Fibroblast of peridontal ligament (primary cell): ENCODE measurements around the gene STK11IP.

ENCODE experiments used
- DNase-seq: peaks from one replicate; pipeline ENCODE4 v3.0.0-alpha.2; 2010; ENCODE audit errors: extremely low read depth

STK11IP gene

GRCh38 chr2:219563271-219563928 is 34.3 kb upstream of the STK11IP start:
- no peak for DNase-seq

GRCh38 chr2:219565130-219566080 is 32.3 kb upstream of the STK11IP start:
- DNase-seq, result no peak

- DNase-seq, result no peak
These were observed 31.0 kb upstream of the STK11IP start for GRCh38 chr2:219566640-219567039.

- DNase-seq, result no peak
These were observed 30.5 kb upstream of the STK11IP start for GRCh38 chr2:219567131-219567530.

- DNase-seq, result no peak
These were observed 29.8 kb upstream of the STK11IP start for GRCh38 chr2:219567791-219568361.

- DNase-seq, result no peak
These were observed 28.6 kb upstream of the STK11IP start for GRCh38 chr2:219569041-219569440.

- DNase-seq, result no peak
These were observed 28.0 kb upstream of the STK11IP start for GRCh38 chr2:219569635-219570034.

- peak; percentile 8 for DNase-seq
These were observed 27.3 kb upstream of the STK11IP start for GRCh38 chr2:219570194-219570923.

- DNase-seq, result no peak
These were observed 26.7 kb upstream of the STK11IP start for GRCh38 chr2:219570924-219571310.

GRCh38 chr2:219571311-219572236 is 26.1 kb upstream of the STK11IP start, which contains the start of gene OBSL1:
Gene OBSL1, minus strand, starts transcription at chr2:219571539. Its CDS starts 307 bp downstream, at chr2:219571232.
- peak; percentile 65 for DNase-seq

GRCh38 chr2:219572237-219573001 is 25.2 kb upstream of the STK11IP start, which contains the start of gene INHA:
Gene INHA, plus strand, starts transcription at chr2:219572310. Its CDS starts 65 bp downstream, at chr2:219572375.
- no peak for DNase-seq

GRCh38 chr2:219573166-219573565 is 24.5 kb upstream of the STK11IP start:
- DNase-seq, result no peak

GRCh38 chr2:219574484-219575311 is 23.0 kb upstream of the STK11IP start:
- DNase-seq, result no peak

- no peak for DNase-seq
These were observed 21.8 kb upstream of the STK11IP start for GRCh38 chr2:219575566-219576504.

GRCh38 chr2:219576505-219577388 is 20.9 kb upstream of the STK11IP start:
- DNase-seq, result no peak

GRCh38 chr2:219578811-219579613 is 18.6 kb upstream of the STK11IP start:
- DNase-seq, result peak; percentile 46
